H9 (cell line): ENCODE results near the gene FRAS1. TPM values are rescaled to one million over a fixed set of nuclear protein-coding genes. Genes with fewer than 3 reads are reported as not detected.

Source experiments
- DNase-seq: peaks from one replicate; pipeline ENCODE4 v3.0.0-alpha.2; 2017
- H2AFZ ChIP-seq: one replicate; pipeline ENCODE4 v1.6.1; 2013; ENCODE audit warnings: mild to moderate bottlenecking, low read length, control low read depth, moderate library complexity
- H2AK5ac ChIP-seq: 2 replicates; pipeline ENCODE4 v1.6.1; 2013; ENCODE audit warnings: low read length, control low read depth, mixed read lengths; ENCODE audit not compliant: insufficient read length
- H2BK120ac ChIP-seq: one replicate; pipeline ENCODE4 v1.6.1; 2013; ENCODE audit warnings: low read depth, mild to moderate bottlenecking, low read length, control low read depth, inconsistent platforms; ENCODE audit not compliant: poor library complexity, severe bottlenecking
- H2BK12ac ChIP-seq: 2 replicates; pipeline ENCODE4 v1.6.1; 2013; ENCODE audit warnings: low read length, control low read depth, mixed read lengths, low read depth; ENCODE audit not compliant: insufficient read length
- H2BK15ac ChIP-seq: 2 replicates; pipeline ENCODE4 v1.6.1; 2013; ENCODE audit warnings: low read depth, low read length, control low read depth
- H2BK20ac ChIP-seq: one replicate; pipeline ENCODE4 v1.6.1; 2013; ENCODE audit warnings: low read depth, mild to moderate bottlenecking, low read length, control low read depth, inconsistent platforms; ENCODE audit not compliant: poor library complexity, severe bottlenecking
- H2BK5ac ChIP-seq: 2 replicates; pipeline ENCODE4 v1.6.1; 2013; ENCODE audit warnings: low read length, control low read depth, mixed read lengths; ENCODE audit not compliant: insufficient read length
- H3K14ac ChIP-seq: 2 replicates; pipeline ENCODE4 v1.6.1; 2013; ENCODE audit warnings: low read length, control low read depth; ENCODE audit not compliant: insufficient read depth
- H3K18ac ChIP-seq: 2 replicates; pipeline ENCODE4 v1.6.1; 2013; ENCODE audit warnings: low read depth, mild to moderate bottlenecking, mixed read lengths, low read length, control low read depth; ENCODE audit not compliant: insufficient read length
- H3K23ac ChIP-seq: 2 replicates; pipeline ENCODE4 v1.6.1; 2013; ENCODE audit warnings: low read length, control low read depth, mixed read lengths, low read depth; ENCODE audit not compliant: insufficient read length
- H3K23me2 ChIP-seq: 2 replicates; pipeline ENCODE4 v1.6.1; 2013; ENCODE audit warnings: low read depth, mild to moderate bottlenecking, mixed read lengths, low read length, control low read depth; ENCODE audit not compliant: insufficient read length, poor library complexity, severe bottlenecking
- H3K27ac ChIP-seq: 2 replicates; pipeline ENCODE4 v1.5.1; 2013; ENCODE audit warnings: low read length, control low read depth, mixed read lengths, low read depth; ENCODE audit not compliant: insufficient read length
- H3K27me3 ChIP-seq: 2 replicates; pipeline ENCODE4 v1.6.1; 2013; ENCODE audit warnings: low read length, control low read depth, inconsistent platforms; ENCODE audit not compliant: insufficient read depth
- H3K4ac ChIP-seq: 2 replicates; pipeline ENCODE4 v1.6.1; 2013; ENCODE audit warnings: low read depth, mild to moderate bottlenecking, control low read depth, inconsistent platforms, low read length, moderate library complexity
- H3K4me1 ChIP-seq: 2 replicates; pipeline ENCODE4 v1.6.1; 2013; ENCODE audit warnings: low read length, control low read depth, inconsistent platforms; ENCODE audit not compliant: insufficient read depth
- H3K4me2 ChIP-seq: 2 replicates; pipeline ENCODE4 v1.6.1; 2013; ENCODE audit warnings: low read length, control low read depth, mixed read lengths; ENCODE audit not compliant: insufficient read length, insufficient read depth
- H3K56ac ChIP-seq: 2 replicates; pipeline ENCODE4 v1.6.1; 2013; ENCODE audit warnings: low read depth, mild to moderate bottlenecking, mixed read lengths, low read length, control low read depth; ENCODE audit not compliant: insufficient read length
- H3K79me1 ChIP-seq: 2 replicates; pipeline ENCODE4 v1.6.1; 2013; ENCODE audit warnings: low read depth, mild to moderate bottlenecking, moderate library complexity, low read length, control low read depth, inconsistent platforms; ENCODE audit not compliant: insufficient read depth, poor library complexity, severe bottlenecking
- H3K79me2 ChIP-seq: 2 replicates; pipeline ENCODE4 v1.6.1; 2013; ENCODE audit warnings: low read length, control low read depth, inconsistent platforms; ENCODE audit not compliant: insufficient read depth
- H3K9ac ChIP-seq: 2 replicates; pipeline ENCODE4 v1.6.1; 2013; ENCODE audit warnings: low read length, control low read depth, mixed read lengths; ENCODE audit not compliant: insufficient read length; ENCODE audit errors: extremely low read depth
- H3K9me3 ChIP-seq: one replicate; pipeline ENCODE4 v1.6.1; 2013; ENCODE audit warnings: low read depth, low read length, inconsistent platforms; ENCODE audit not compliant: control insufficient read depth
- H3T11ph ChIP-seq: one replicate; pipeline ENCODE4 v1.6.1; 2013; ENCODE audit warnings: mild to moderate bottlenecking, low read length, control low read depth, inconsistent platforms
- H4K20me1 ChIP-seq: one replicate; pipeline ENCODE4 v1.6.1; 2013; ENCODE audit not compliant: control insufficient read depth, insufficient read length, insufficient read depth
- H4K5ac ChIP-seq: 2 replicates; pipeline ENCODE4 v1.6.1; 2013; ENCODE audit warnings: low read depth, mild to moderate bottlenecking, mixed read lengths, low read length, control low read depth; ENCODE audit not compliant: insufficient read length
- H4K8ac ChIP-seq: replicated peaks from 2 replicates; pipeline ENCODE4 v1.6.1; 2013; ENCODE audit warnings: low read length, control low read depth, mixed read lengths, low read depth; ENCODE audit not compliant: insufficient read length
- H4K91ac ChIP-seq: 2 replicates; pipeline ENCODE4 v1.6.1; 2013; ENCODE audit warnings: low read depth, mild to moderate bottlenecking, moderate library complexity, mixed read lengths, low read length, control low read depth; ENCODE audit not compliant: insufficient read length
- H3K27ac Mint-ChIP-seq, 3 experiments: 2 replicates in 2 of 3; 3 replicates in 1 of 3; pipeline ENCODE4 v1.8.0; 2020 to 2021; ENCODE audit warnings: mixed read lengths in 3 of 3, mild to moderate bottlenecking in 1 of 3, moderate library complexity in 1 of 3
- H3K27me3 Mint-ChIP-seq: 2 replicates; pipeline ENCODE4 v1.8.0; 2021; ENCODE audit warnings: low read depth, mild to moderate bottlenecking, moderate library complexity, mixed read lengths
- H3K36me3 Mint-ChIP-seq, 3 experiments: 2 replicates in 2 of 3; 3 replicates in 1 of 3; pipeline ENCODE4 v1.8.0; 2020 to 2021; ENCODE audit warnings: low read depth in 3 of 3, mixed read lengths in 3 of 3; ENCODE audit not compliant: insufficient read depth in 1 of 3
- H3K4me1 Mint-ChIP-seq, 2 experiments: 2 replicates each; pipeline ENCODE4 v1.8.0; 2020; ENCODE audit warnings: mixed read lengths in 2 of 2
- H3K4me3 Mint-ChIP-seq, 2 experiments: 2 replicates in 1 of 2; 3 replicates in 1 of 2; pipeline ENCODE4 v1.8.0; 2020 to 2021; ENCODE audit warnings: mild to moderate bottlenecking in 2 of 2, mixed read lengths in 2 of 2, moderate library complexity in 1 of 2
- H3K9me3 Mint-ChIP-seq, 2 experiments: 2 replicates in 1 of 2; 3 replicates in 1 of 2; pipeline ENCODE4 v1.8.0; 2020; ENCODE audit warnings: mild to moderate bottlenecking in 2 of 2, mixed read lengths in 2 of 2, moderate library complexity in 1 of 2
- WGBS: extraction: QIAGEN DNeasy Blood & Tissue Kit; methylation state at CpG from one replicate; pipeline ENCODE4 v1.1.7; 2013; ENCODE audit warnings: missing lambda C conversion rate, low lambda C conversion rate, mixed read lengths; ENCODE audit not compliant: insufficient read length; ENCODE audit errors: extremely low coverage; 5-methylcytosine and 5-hydroxymethylcytosine counted together
- total RNA-seq: library from RNA; stranded (reverse); gene quantifications from 2 replicates; pipeline ENCODE4 v1.2.1, GENCODE V29; 2021
- TF ChIP-seq, protein P1 (sequence below): fragments of 200-600 bp; sonication (generic); conservative IDR thresholded peaks from 3 replicates; pipeline ENCODE4 v1.8.0; 2021; ENCODE audit warnings: antibody characterized with exemption, mild to moderate bottlenecking

FRAS1 gene
- total RNA-seq, 1 experiment from 2014 or later, result 58.5 TPM

GRCh38 chr4:78018271-78019049, 38.7 kb upstream of the FRAS1 start:
- H4K91ac ChIP-seq, result no peak overlapping the region
- H3K4ac ChIP-seq, result no peak overlapping the region
- peak overlapping the region; percentile 16 for H2AFZ ChIP-seq
- H2BK20ac ChIP-seq, result no peak overlapping the region
- H3K4me2 ChIP-seq, result no peak overlapping the region
- H3K18ac ChIP-seq, result no peak overlapping the region
- H4K20me1 ChIP-seq, result no peaks in the 10 kb centered on the region
- H2BK5ac ChIP-seq, result no peak overlapping the region
- H4K5ac ChIP-seq, result no peak overlapping the region
- no peak overlapping the region for H3K27ac ChIP-seq
- H3K27ac Mint-ChIP-seq, result no peak overlapping the region
- H2BK12ac ChIP-seq, result no peak overlapping the region
- H4K8ac ChIP-seq, result no peak overlapping the region
- no peak overlapping the region for H3K9ac ChIP-seq
- no peaks in the 10 kb centered on the region for H3K4me1 Mint-ChIP-seq
- no peak overlapping the region for H3K14ac ChIP-seq
- H3K23ac ChIP-seq, result no peak overlapping the region
- TF ChIP-seq, protein P1, sequence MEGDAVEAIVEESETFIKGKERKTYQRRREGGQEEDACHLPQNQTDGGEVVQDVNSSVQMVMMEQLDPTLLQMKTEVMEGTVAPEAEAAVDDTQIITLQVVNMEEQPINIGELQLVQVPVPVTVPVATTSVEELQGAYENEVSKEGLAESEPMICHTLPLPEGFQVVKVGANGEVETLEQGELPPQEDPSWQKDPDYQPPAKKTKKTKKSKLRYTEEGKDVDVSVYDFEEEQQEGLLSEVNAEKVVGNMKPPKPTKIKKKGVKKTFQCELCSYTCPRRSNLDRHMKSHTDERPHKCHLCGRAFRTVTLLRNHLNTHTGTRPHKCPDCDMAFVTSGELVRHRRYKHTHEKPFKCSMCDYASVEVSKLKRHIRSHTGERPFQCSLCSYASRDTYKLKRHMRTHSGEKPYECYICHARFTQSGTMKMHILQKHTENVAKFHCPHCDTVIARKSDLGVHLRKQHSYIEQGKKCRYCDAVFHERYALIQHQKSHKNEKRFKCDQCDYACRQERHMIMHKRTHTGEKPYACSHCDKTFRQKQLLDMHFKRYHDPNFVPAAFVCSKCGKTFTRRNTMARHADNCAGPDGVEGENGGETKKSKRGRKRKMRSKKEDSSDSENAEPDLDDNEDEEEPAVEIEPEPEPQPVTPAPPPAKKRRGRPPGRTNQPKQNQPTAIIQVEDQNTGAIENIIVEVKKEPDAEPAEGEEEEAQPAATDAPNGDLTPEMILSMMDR, result no peak
- H3K56ac ChIP-seq, result no peak overlapping the region
- H3K9me3 Mint-ChIP-seq, result 0 out of 5 replicates have a peak, but pooled peaks cover 0 to 4% of the 10 kb centered on the region in 2 experiments
- H3K9me3 ChIP-seq, result no peaks in the 10 kb centered on the region
- no peak overlapping the region for H3K4me3 Mint-ChIP-seq
- no peaks in the 10 kb centered on the region for H3K27me3 ChIP-seq
- H2BK120ac ChIP-seq, result no peak overlapping the region
- no peaks in the 10 kb centered on the region for H3K79me1 ChIP-seq
- H2BK15ac ChIP-seq, result no peak overlapping the region
- H3K36me3 Mint-ChIP-seq, result no peaks in the 10 kb centered on the region; a peak in 1 of 7 replicates
- no peaks in the 10 kb centered on the region for H3K79me2 ChIP-seq
- no peaks in the 10 kb centered on the region for H3K23me2 ChIP-seq
- no peak overlapping the region for H3T11ph ChIP-seq
- no peaks in the 10 kb centered on the region for H3K4me1 ChIP-seq
- H3K27me3 Mint-ChIP-seq, result no peaks in the 10 kb centered on the region
- WGBS, result no CpG with 5 or more reads among the region's 3 CpGs
- DNase-seq, result no peak
- no peak overlapping the region for H2AK5ac ChIP-seq
